GM19351 (cell line): Measurements from ENCODE around the gene P2RY10.
A peak's percentile ranks its signal among the peaks of the same experiment; 100 is the strongest.
"Not testable (repeated sequence)": the region's sequence is repeated elsewhere in the genome, so short reads cannot be mapped to it uniquely, and the experiment has no call there.

ENCODE experiments used
- ATAC-seq: cut with Tn5 transposase; IDR thresholded peaks from one replicate; pipeline ENCODE4 v1.9.1; 2021; ENCODE audit warnings: mild to moderate bottlenecking, moderate library complexity; ENCODE audit not compliant: unreplicated experiment

Gene P2RY10

GRCh38 chrX:78945186-78945912 is at the start of gene P2RY10:
Gene P2RY10, plus strand, starts transcription at chrX:78945391. Its CDS starts 15,130 bp downstream, at chrX:78960521.
- ATAC-seq = peak; percentile 80

DNA sequence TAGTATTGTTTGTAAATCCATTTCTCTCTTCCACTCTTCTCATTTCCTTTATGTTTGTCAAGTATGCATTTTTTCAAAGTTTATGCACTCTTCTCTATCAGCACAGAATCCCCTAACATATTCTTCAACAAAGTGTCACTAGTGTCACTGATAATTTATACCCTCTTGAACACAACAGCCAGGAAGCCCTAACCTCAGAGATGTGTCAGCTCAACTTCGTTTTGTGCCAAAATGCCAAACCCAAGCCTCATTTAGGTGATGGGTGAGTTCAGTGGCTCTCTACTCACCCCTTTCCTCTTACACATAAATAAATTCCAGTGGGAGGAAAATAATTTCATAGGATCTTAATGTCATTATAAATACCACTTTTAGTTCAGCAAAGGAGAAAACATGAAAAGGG is 22.4 kb upstream of the P2RY10 start:
- ATAC-seq = peak; percentile 26

- peak; percentile 84 for ATAC-seq
Measured at GRCh38 chrX:78923198-78924015, 21.8 kb upstream of the P2RY10 start.

- no peak for ATAC-seq
Measured at GRCh38 chrX:78931814-78932213, 13.4 kb upstream of the P2RY10 start.

DNA sequence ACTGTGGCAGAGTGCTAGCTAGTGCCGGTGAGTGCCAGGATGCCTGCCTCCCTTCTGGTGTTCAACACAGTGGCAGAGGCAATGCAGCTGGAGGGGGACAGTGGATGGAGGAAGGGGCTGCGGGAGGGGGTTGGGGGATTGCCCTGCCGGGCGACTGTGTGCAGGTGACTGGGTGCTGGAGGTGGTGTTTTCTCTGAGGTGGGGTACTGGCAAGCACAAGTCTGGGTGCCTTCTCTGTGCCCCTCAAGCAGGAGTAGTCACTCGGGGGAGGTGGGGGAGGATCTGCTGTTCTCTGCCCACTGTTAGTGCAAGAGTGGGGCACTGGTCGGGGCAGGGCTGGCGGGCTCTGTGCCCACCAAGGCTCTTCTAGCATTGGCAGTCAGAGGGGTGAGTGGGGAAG is 10.3 kb upstream of the P2RY10 start:
- ATAC-seq = no peak

DNA sequence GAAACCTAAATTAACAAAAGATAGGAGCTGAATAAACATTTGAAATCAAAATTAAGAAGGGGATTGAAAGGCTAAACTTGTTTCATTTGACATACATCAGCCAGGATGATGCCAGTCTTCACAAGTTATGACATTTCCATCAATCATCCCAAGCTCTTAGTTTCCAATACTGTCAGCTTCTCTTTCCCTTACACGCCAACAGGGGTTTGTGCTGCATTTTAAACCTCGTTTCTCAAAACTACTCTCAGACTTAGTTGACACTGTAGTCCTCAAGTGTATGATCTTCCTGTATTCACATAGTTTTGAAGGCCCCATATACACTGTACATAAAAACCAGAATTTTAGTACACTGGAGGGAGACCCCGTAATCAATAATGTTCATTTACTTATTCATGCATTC is 840 bp upstream of the P2RY10 start:
- ATAC-seq = no peak

GRCh38 chrX:78946178-78946931 is 1.2 kb downstream of the P2RY10 start:
- ATAC-seq = no peak

- ATAC-seq = no peak
Measured at GRCh38 chrX:78950009-78950835, 5.0 kb downstream of the P2RY10 start.

DNA sequence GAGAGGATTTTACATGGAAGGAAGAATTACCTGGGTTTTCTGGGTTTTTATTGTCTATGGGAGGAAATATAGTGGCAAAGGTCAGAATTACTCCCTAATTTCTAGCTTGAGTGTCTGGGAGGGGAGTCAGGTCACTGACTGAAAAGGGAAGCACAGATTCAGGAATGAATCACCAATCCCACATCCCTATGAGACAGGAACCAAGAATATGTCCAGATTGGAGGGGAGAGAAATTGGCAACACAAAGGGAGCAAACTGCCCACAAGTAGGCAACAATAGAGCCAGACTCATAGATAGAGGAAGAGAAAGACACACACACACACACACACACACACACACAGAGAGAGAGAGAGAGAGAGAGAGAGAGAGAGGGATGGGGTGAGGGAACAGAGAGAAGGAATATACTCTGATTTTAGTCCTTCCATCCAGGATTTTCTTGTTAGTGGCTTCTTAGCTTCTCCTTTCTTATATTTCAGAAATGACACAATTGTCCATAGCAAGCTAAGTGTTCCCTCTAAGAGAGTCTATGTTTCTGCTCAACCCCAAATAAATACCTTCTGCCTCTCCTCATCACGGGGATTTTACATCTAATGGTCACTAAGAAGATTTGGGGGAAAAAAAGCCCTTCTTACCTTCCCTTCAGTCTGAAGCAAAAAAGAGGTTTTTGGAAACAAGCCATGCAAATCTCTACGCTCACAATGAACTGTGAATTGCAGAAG is 12.0 kb downstream of the P2RY10 start:
- ATAC-seq = no peak

GRCh38 chrX:78957768-78958130 is 12.6 kb downstream of the P2RY10 start:
- peak; percentile 83 for ATAC-seq

DNA sequence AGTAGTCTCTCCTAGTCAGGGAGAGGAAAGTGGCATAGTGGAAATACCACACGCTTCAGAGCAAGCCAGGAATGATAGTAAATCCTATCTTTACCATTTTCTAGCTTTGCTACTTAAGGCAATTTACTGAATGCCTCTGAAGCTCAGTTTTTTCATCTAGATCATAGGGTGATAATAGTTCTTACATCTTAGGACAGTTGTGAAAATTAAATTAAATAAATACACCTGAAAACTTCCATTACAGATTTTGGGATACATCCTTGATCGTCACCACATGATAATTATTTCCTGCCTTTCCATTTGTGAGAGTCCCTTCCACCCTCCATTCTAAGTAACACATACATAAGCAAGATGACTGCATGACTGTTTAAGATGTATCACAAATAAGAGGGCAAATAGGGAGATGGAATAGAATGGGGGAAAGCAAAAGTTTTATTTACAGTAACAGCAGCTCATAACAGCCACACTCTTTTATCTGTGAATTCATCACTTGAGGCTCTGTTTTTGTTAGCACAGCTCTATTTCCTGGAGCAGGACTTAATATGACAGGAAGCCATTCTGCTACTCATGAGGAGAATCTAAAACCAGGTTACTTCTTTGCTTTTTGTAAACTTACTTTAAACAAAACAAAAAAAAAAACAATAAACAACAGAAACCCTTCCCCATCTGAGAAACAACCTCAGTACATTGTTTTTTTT is 13.4 kb downstream of the P2RY10 start:
- ATAC-seq = no peak

- no peak for ATAC-seq
Measured at GRCh38 chrX:78960888-78961287, 15.7 kb downstream of the P2RY10 start.

DNA sequence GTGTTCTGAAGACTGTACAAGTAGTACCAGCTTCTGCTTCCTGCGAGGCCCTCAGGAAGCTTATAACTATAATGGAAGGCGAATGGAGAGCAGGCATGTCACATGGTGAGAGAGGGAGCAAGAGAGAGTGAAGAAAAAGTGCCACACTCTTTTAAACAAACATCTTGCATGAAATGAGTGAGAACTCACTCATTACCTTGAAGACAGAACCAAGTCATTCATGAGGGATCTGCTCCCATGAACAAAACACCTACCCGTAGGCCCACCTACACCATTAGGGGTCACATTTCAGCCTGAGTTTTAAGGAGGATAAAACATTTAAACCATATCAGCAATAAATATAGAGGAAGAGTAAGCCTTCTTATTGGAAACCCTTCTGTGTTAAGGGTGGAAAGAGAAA is 19.4 kb downstream of the P2RY10 start:
- no peak for ATAC-seq

DNA sequence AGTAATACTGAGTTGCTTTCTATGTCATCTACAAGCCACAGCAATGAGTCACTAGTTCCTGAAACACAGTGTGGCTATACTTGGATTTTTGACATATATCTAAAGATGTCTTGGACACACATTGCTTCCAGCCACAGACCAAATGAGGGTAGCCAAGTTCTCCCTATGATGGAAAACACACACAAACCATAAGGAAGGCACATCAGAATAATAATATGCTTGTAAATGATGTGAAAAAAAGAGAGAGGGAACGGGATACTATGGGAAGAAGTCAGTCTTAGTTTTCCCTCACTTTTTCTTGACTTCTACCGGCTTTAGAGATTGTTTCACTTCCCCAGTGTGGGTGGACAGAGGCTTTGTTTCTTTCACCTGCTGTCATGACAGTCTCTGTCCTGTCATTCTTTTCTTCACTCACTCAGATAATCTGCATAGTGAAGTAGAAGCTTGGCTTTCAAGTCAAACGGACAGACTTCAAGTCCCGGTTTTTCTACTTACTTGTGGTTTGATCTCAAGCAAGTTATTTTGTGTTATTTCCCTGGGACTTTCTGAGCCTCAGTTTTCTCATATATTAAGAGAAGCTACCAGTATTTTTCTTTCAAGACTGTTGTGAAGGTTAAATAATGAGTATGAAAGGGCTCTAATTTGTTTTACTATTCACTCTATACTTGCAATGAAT is 34.7 kb downstream of the P2RY10 start:
- ATAC-seq = peak; percentile 99

DNA sequence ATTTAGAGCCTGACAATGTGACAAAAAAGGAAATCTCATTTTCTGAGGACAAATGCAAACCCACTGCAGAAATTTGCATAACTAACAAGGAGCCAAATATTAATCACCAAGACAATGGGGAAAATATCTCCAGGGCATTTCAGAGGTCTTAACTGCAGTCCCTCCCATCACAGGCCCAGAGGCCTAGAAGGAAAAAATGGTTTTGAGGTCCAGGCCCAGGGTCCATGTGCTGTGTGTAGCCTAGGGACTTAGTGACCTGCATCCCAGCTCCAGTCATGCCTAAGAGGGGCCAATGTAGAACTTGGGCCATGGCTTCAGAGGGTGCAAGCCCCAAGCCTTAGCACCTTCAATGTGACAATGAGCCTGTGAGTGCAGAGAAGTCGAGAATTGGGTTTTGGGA is 44.2 kb downstream of the P2RY10 start:
- ATAC-seq = no peak

DNA sequence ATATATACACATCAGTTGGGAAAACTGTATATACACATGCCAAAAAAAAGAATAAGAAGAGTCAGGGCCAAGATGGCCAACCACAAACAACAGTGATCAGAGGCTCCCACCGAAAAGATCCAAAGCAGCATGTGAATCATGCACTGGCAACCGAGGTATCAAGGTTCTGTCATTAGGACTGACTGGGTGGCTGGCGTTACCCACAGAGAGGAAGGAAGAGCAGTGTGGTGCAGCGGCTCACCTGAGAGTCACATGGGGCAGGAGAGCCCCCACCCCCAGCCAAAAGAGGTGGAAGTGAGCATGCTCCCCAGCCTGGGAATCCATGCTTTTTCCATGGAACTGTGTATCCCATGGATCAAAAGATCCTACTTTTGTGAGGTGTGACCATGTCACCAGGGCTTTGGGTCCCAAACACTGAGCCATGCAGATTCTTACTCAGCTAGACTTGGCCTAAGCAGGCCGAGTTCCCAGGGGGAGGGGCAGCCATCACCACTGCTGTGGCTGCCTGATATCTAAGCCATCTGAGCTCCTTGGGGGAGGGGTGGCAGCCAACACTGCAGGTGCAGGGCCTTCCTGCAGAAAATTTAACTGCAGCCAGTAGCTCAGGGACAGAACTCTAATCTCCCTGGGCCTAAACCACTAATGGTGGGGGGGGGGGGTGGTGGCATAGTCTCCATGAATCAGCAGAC is 52.8 kb downstream of the P2RY10 start:
- no peak for ATAC-seq

DNA sequence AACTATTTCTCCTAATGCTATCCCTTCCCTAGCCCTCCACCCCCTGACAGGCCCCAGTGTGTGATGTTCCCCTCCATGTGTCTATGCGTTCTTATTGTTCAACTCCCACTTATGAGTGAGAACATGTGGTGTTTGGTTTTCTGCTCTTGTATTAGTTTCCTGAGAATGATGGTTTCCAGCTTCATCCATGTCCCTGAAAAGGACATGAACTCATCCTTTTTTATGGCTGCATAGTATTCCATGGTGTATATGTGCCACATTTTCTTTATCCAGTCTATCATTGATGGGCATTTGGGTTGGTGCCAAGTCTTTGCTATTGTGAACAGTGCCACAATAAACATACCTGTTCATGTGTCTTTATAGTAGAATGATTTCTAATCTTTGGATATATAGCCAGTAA is 62.3 kb downstream of the P2RY10 start:
- ATAC-seq = not testable (repeated sequence)
